GM12878 (cell line): ENCODE measurements around the gene AMN. TPM values are rescaled to one million over a fixed set of nuclear protein-coding genes. Genes with fewer than 3 reads are reported as not detected.

Source experiments
- ATAC-seq: fragments of 200-7000 bp; cut with Tn5 transposase; 3 replicates; pipeline ENCODE4 v1.9.1; 2020; ENCODE audit warnings: mild to moderate bottlenecking, moderate library complexity
- BruUV-seq: library from RNA; stranded (reverse); fragments of 400-500 nt; replicated peaks from 2 replicates; lab custom pipeline; 2021; lab: Mats Ljungman, UMichigan
- CTCF ChIA-PET: fragments of 300-600 bp; sonication (Branson Sonifier 250); formaldehyde crosslinking; extraction: SDS; loops from one replicate; lab custom pipeline; 2021; ENCODE audit warnings: inconsistent platforms; lab: Yijun Ruan, JAX
- POLR2A ChIA-PET: fragments of 350-600 bp; formaldehyde crosslinking; extraction: SDS; loops from one replicate; lab custom pipeline; 2021; ENCODE audit warnings: inconsistent platforms; lab: Charles Lee
- RAD21 ChIA-PET: fragments of 300-600 bp; sonication (Branson Sonifier 250); formaldehyde crosslinking; loops from one replicate; lab custom pipeline; 2023; ENCODE audit warnings: antibody characterized with exemption; ENCODE audit not compliant: unreplicated experiment; lab: Charles Lee
- SMC1A ChIA-PET: fragments of 300-600 bp; sonication (Branson Sonifier 250); formaldehyde crosslinking; loops from one replicate; lab custom pipeline; 2023; ENCODE audit not compliant: unreplicated experiment, uncharacterized antibody; lab: Charles Lee
- DNase-seq: peaks from one replicate; pipeline ENCODE4 v3.0.0-alpha.2; 2011; ENCODE audit warnings: low read depth, low spot score
- FAIRE-seq: peaks from 3 replicates; lab custom pipeline; 2011; peaks lifted over from hg19 to GRCh38; lab: Jason Lieb, UNC
- H2AFZ ChIP-seq: 2 replicates; pipeline ENCODE4 v1.6.0; 2011; ENCODE audit warnings: low read depth, low read length, control low read depth; ENCODE audit not compliant: control insufficient read depth
- H3K27ac ChIP-seq: 2 replicates; pipeline ENCODE4 v1.5.1; 2011; ENCODE audit warnings: control low read depth; ENCODE audit not compliant: control insufficient read depth, insufficient read depth
- H3K27me3 ChIP-seq, 2 experiments: replicated peaks in 1 of 2; 2 replicates each; pipeline versions ENCODE4 v1.6.0 to v1.6.1; 2011; ENCODE audit warnings: low read length in 1 of 2; ENCODE audit not compliant: control insufficient read depth in 2 of 2, insufficient read depth in 2 of 2
- H3K36me3 ChIP-seq, 2 experiments: 2 replicates each; pipeline ENCODE4 v1.5.1; 2011; ENCODE audit warnings: low read length in 1 of 2; ENCODE audit not compliant: control insufficient read depth in 2 of 2, insufficient read depth in 2 of 2
- H3K4me1 ChIP-seq: 2 replicates; pipeline ENCODE4 v1.6.1; 2011; ENCODE audit warnings: mild to moderate bottlenecking, low read length, moderate library complexity, mixed read lengths; ENCODE audit not compliant: control insufficient read depth, insufficient read depth
- H3K4me2 ChIP-seq: 2 replicates; pipeline ENCODE4 v1.6.0; 2011; ENCODE audit warnings: control low read depth; ENCODE audit not compliant: control insufficient read depth, insufficient read depth
- H3K4me3 ChIP-seq: fragments of 200-600 bp; sonication (generic); 2 replicates; pipeline ENCODE4 v1.5.1; 2016
- H3K79me2 ChIP-seq: 2 replicates; pipeline ENCODE4 v1.6.0; 2011; ENCODE audit warnings: low read length; ENCODE audit not compliant: control insufficient read depth, insufficient read depth
- H3K9ac ChIP-seq: 2 replicates; pipeline ENCODE4 v1.8.0; 2011; ENCODE audit warnings: low read length, control low read depth, mixed read lengths; ENCODE audit not compliant: control insufficient read depth, insufficient read depth
- H3K9me3 ChIP-seq: replicated peaks from 3 replicates; pipeline ENCODE4 v1.5.1; 2011; ENCODE audit warnings: mild to moderate bottlenecking, low read length; ENCODE audit not compliant: control insufficient read depth, insufficient read depth
- H4K20me1 ChIP-seq: 2 replicates; pipeline ENCODE4 v1.6.0; 2011; ENCODE audit not compliant: control insufficient read depth, insufficient read depth
- NFIC ChIP-seq: IDR thresholded peaks from 2 replicates; pipeline ENCODE4 v1.6.1; 2012; ENCODE audit warnings: low read depth, mild to moderate bottlenecking, inconsistent platforms, low read length, moderate library complexity
- POLR2A ChIP-seq: IDR thresholded peaks from 2 replicates; pipeline ENCODE4 v1.6.1; 2011; ENCODE audit warnings: low read depth, mild to moderate bottlenecking, low read length
- POLR2AphosphoS2 ChIP-seq: IDR thresholded peaks from 2 replicates; pipeline ENCODE4 v1.6.1; 2011; ENCODE audit warnings: low read depth, mild to moderate bottlenecking, low read length, improper control_type of control experiment, moderate library complexity
- RBBP5 ChIP-seq: fragments of 200-600 bp; sonication (generic); conservative IDR thresholded peaks from 2 replicates; pipeline ENCODE4 v1.6.1; 2016
- WGBS: methylation state at CpG from one replicate; pipeline ENCODE4 v1.1.6; 2016; ENCODE audit warnings: low lambda C conversion rate; ENCODE audit not compliant: insufficient replicate concordance, insufficient coverage; ENCODE audit errors: missing lambda C conversion rate; 5-methylcytosine and 5-hydroxymethylcytosine counted together
- in situ Hi-C: fragments of 300-500 bp; cut with MboI; formaldehyde crosslinking; loops from 9 replicates; pipeline ENCODE4 v1.14.3; 2018; ENCODE audit warnings: mixed read lengths
- intact Hi-C: fragments of 100-400 bp; cut with micrococcal nuclease; formaldehyde crosslinking; loops from one replicate; pipeline ENCODE4 v1.14.2; 2022; ENCODE audit not compliant: unreplicated experiment
- polyA plus RNA-seq, 11 experiments: library from polyadenylated mRNA; depleted of rRNA in 4 of 11; unstranded in 6 of 11; stranded (reverse) in 5 of 11; fragments of >200 nt; fragmentation: Nextera tagmentation in 4 of 11; fragmentation: Illumina TruSeq in 1 of 11; extraction: Ambion mirVana in 4 of 11; extraction: Trizol in 1 of 11; gene quantifications; 1 replicate in 1 of 11; 2 replicates in 10 of 11; pipeline versions ENCODE4 v1.2.1 to v1.2.3, GENCODE V29; 2011 to 2016; ENCODE audit warnings: inconsistent platforms in 2 of 11, missing spikeins in 2 of 11, low read depth in 1 of 11
- total RNA-seq, 4 experiments: library from RNA; depleted of rRNA in 3 of 4; stranded (reverse); fragments of >200 nt in 3 of 4; fragmentation: Illumina TruSeq in 1 of 4; extraction: Trizol in 1 of 4; gene quantifications; 2 replicates each; pipeline versions ENCODE4 v1.2.1 to v1.2.3, GENCODE V29; 2013 to 2021

Gene AMN
- total and polyA plus RNA-seq, 10 of the 15 experiments (the other 5 are each of a cell fraction or from before 2014, with no cell fraction given), result 0.03 to 0.33 (median 0.11) TPM; not detected in 6

DNA sequence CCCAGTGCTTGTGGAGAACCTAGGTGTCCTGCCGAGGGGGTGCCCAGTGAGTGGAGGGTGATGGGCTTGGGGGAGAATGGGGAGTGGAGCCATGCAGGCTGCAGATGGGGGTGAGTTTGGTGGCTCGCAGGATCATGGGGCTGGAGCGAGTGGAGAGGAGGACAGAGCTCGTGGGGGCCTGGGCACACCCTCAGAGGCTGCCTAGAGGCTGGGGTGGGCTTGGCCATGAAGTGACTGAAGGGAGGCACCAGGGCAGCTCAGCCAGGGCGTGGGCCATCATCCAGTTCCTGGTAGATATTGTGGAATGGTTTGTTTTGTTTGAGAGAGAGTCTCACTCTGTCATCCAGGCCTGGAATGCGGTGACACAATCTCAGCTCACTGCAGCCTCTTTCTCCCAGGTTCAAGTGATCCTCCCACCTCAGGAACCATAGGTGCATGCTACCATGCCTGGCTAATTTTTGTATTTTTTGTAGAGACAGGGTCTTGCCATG lies 43.4 kb upstream of the AMN start:
- Histone ChIP-seq H3K27me3 (no peaks in the 10 kb centered on the region), H3K9me3 (no peaks in the 10 kb centered on the region), H2AFZ (no peak overlapping the region), H3K4me1 (no peaks in the 10 kb centered on the region), H4K20me1 (no peaks in the 10 kb centered on the region), H3K79me2 (no peaks in the 10 kb centered on the region), H3K27ac (no peak overlapping the region), H3K4me2 (no peak overlapping the region), H3K36me3 (peaks cover 27 to 31% of the 10 kb centered on the region in 2 experiments; a peak in 3 of 4 replicates), H3K9ac (no peak overlapping the region), H3K4me3 (no peak overlapping the region)
- DNase-seq (no peak), ATAC-seq (peak; percentile 37; the same call in 2 of the 3 replicates), FAIRE-seq (no peak)
- no TSS peak for BruUV-seq
- 0 out of 2 replicates have a peak, but pooled peaks have one; percentile 30 for TF ChIP-seq POLR2A
- no peak for TF ChIP-seq RBBP5
- CTCF ChIA-PET, result interaction anchor here (1.0 to 3.5 kb wide), 2 partner anchors 22 to 184 kb away, joined by 3 to 22 read pairs; no protein-coding TSS in a partner anchor
- RAD21 ChIA-PET, result interaction anchor here (2.1 kb wide), 1 partner anchor 94 kb away, joined by 5 read pairs; no protein-coding TSS in a partner anchor
- POLR2A ChIA-PET, result interaction anchor here (0.6 kb wide), 1 partner anchor 33 kb away, joined by 4 read pairs; no protein-coding TSS in a partner anchor
- SMC1A ChIA-PET, result interaction anchor here (0.9 to 1.4 kb wide), 2 partner anchors 182 to 184 kb away, joined by 3 to 4 read pairs; no protein-coding TSS in a partner anchor
- intact Hi-C loops (no loop called here), in situ Hi-C loops (no loop called here)
- WGBS, result 98% methylated on average over 3 of the region's 6 CpGs

DNA sequence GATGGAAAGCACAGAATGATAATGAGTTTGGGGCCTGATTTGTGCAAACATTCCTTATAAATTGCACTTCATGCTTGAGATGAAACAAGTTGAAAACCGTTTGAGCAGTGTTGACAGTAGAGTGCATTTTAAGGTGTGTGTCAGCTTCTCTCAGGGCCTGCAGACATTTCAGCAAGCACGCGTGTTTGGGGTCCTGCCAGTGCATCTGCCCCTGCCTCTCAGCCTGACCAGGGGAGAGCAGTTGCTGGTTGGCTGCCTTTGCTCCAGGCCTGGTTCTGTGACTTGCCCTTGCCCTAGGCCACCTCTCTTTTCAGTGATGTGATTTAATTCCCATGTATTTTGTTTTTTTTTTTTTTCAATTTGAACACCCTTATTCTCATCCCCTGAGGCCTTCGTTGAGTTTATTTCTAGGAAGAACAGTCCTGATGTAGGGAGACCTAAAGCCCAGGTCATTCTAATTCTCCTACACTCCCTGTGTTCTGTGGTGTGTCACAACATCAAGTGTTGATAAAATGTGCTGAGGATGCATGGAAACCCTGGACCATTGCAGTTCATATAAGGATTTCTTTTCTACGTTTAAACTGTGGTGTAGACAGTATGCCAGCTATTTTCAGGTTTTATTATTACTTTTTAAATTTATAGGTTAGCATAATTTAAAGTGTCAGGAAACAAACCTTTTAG lies 40.1 kb upstream of the AMN start:
- H3K9ac ChIP-seq, result no peak overlapping the region
- H3K9me3 ChIP-seq, result no peaks in the 10 kb centered on the region
- no peaks in the 10 kb centered on the region for H3K4me1 ChIP-seq
- H3K36me3 ChIP-seq, result peaks cover 33 to 37% of the 10 kb centered on the region in 2 experiments; a peak in 3 of 4 replicates
- ATAC-seq, result no peak; the same call in 2 of the 3 replicates
- no peaks in the 10 kb centered on the region for H3K27me3 ChIP-seq
- no peak overlapping the region for H3K27ac ChIP-seq
- in situ Hi-C loops, result no loop called here
- SMC1A ChIA-PET, result interaction anchor here (1.0 to 1.3 kb wide), 3 partner anchors 9 to 61 kb away, joined by 3 to 4 read pairs (median 3); no protein-coding TSS in a partner anchor
- H3K4me2 ChIP-seq, result no peak overlapping the region
- POLR2A ChIA-PET, result no interaction called here
- no peak overlapping the region for H2AFZ ChIP-seq
- H4K20me1 ChIP-seq, result no peaks in the 10 kb centered on the region
- intact Hi-C loops, result no loop called here
- TF ChIP-seq POLR2AphosphoS2, result 0 out of 2 replicates have a peak, but pooled peaks have one; percentile 34
- TF ChIP-seq NFIC, result no peak
- TF ChIP-seq, all 136 proteins: peak for 1
- ChIA-PET RAD21 (interaction anchor here (1.4 to 1.6 kb wide), 2 partner anchors 19 to 188 kb away, joined by 3 read pairs; no protein-coding TSS in a partner anchor), CTCF (interaction anchor here (1.1 to 1.2 kb wide), 2 partner anchors 12 to 19 kb away, joined by 3 to 4 read pairs; no protein-coding TSS in a partner anchor)
- H3K79me2 ChIP-seq, result no peaks in the 10 kb centered on the region
- FAIRE-seq, result no peak
- DNase-seq, result no peak
- H3K4me3 ChIP-seq, result no peak overlapping the region
- WGBS, result 73% methylated on average over 5 of the region's 5 CpGs
- TSS peak; percentile 10 for BruUV-seq
